Activated naive CD8-positive, alpha-beta T cell (primary cell): ENCODE measurements around the gene VRK1.
"Not testable (repeated sequence)": the region's sequence is repeated elsewhere in the genome, so short reads cannot be mapped to it uniquely, and the experiment has no call there.

Experiments used
- H3K27ac Mint-ChIP-seq: one replicate; pipeline ENCODE4 v1.8.0; 2021; ENCODE audit warnings: mixed read lengths
- H3K27me3 Mint-ChIP-seq: one replicate; pipeline ENCODE4 v1.8.0; 2021; ENCODE audit warnings: mixed read lengths
- H3K36me3 Mint-ChIP-seq: one replicate; pipeline ENCODE4 v1.8.0; 2021; ENCODE audit warnings: mixed read lengths
- H3K4me1 Mint-ChIP-seq: one replicate; pipeline ENCODE4 v1.8.0; 2021; ENCODE audit warnings: low read depth, mixed read lengths
- H3K4me3 Mint-ChIP-seq: one replicate; pipeline ENCODE4 v1.8.0; 2021; ENCODE audit warnings: mild to moderate bottlenecking, mixed read lengths
- H3K9me3 Mint-ChIP-seq: one replicate; pipeline ENCODE4 v1.8.0; 2021; ENCODE audit warnings: low read depth, mixed read lengths

VRK1 gene, protein sequence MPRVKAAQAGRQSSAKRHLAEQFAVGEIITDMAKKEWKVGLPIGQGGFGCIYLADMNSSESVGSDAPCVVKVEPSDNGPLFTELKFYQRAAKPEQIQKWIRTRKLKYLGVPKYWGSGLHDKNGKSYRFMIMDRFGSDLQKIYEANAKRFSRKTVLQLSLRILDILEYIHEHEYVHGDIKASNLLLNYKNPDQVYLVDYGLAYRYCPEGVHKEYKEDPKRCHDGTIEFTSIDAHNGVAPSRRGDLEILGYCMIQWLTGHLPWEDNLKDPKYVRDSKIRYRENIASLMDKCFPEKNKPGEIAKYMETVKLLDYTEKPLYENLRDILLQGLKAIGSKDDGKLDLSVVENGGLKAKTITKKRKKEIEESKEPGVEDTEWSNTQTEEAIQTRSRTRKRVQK

GRCh38 chr14:96796851-96797581, at the start of gene VRK1:
TSS of gene VRK1 (plus strand) at chr14:96797382. CDS start at chr14:96833472, 36,090 bp downstream.
- Mint-ChIP-seq H3K4me3 (peak within 1 kb of the TSS; percentile 94), H3K36me3 (peaks cover 2% of the 10 kb centered on the region), H3K9me3 (no peaks in the 10 kb centered on the region), H3K4me1 (peaks cover 22% of the 10 kb centered on the region), H3K27ac (peak within 1 kb of the TSS; percentile 94), H3K27me3 (no peaks in the 10 kb centered on the region)

GRCh38 chr14:96747608-96748007, 49.6 kb upstream of the VRK1 start:
- Mint-ChIP-seq H3K9me3 (no peaks in the 10 kb centered on the region), H3K27ac (no peak overlapping the region), H3K36me3 (no peaks in the 10 kb centered on the region), H3K4me1 (no peaks in the 10 kb centered on the region), H3K27me3 (peaks cover 2% of the 10 kb centered on the region), H3K4me3 (no peak overlapping the region)

DNA sequence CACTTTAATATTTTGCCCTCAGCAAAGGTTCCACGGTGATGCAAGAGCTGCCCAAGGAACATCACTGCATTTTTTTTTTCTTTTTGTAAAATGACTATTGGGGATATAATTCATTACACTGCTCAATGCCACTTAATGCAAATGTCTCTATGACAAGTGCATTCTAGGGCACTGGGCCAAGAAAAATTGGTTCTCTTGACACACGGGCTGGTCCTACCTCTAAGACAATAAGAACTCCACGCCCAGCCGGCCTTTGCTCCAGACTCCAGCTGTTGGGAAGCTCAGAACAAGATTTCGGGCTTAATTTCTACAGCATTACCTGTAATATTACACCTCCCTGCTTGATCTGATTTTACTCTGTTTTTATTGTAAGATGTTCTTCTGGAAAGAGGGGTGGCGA, 48.8 kb upstream of the VRK1 start:
- Mint-ChIP-seq H3K36me3 (no peaks in the 10 kb centered on the region), H3K27me3 (no peaks in the 10 kb centered on the region), H3K4me1 (no peaks in the 10 kb centered on the region), H3K27ac (no peak overlapping the region), H3K4me3 (no peak overlapping the region), H3K9me3 (no peaks in the 10 kb centered on the region)

- H3K4me1 Mint-ChIP-seq = no peaks in the 10 kb centered on the region
- no peaks in the 10 kb centered on the region for H3K36me3 Mint-ChIP-seq
- no peaks in the 10 kb centered on the region for H3K9me3 Mint-ChIP-seq
- no peak overlapping the region for H3K27ac Mint-ChIP-seq
- peaks cover 3% of the 10 kb centered on the region for H3K27me3 Mint-ChIP-seq
- no peak overlapping the region for H3K4me3 Mint-ChIP-seq
Observed at GRCh38 chr14:96751505-96751904, 45.7 kb upstream of the VRK1 start.

- H3K27ac Mint-ChIP-seq = no peak overlapping the region
Observed at GRCh38 chr14:96752125-96752524, 45.1 kb upstream of the VRK1 start.

GRCh38 chr14:96752594-96752993, 44.6 kb upstream of the VRK1 start:
- Mint-ChIP-seq H3K4me1 (no peaks in the 10 kb centered on the region), H3K36me3 (no peaks in the 10 kb centered on the region), H3K4me3 (no peak overlapping the region), H3K27me3 (peaks cover 7% of the 10 kb centered on the region), H3K9me3 (no peaks in the 10 kb centered on the region), H3K27ac (no peak overlapping the region)

More at GRCh38 chr14:96752125-96752524, 45.1 kb upstream of the VRK1 start:
- Mint-ChIP-seq H3K4me1 (no peaks in the 10 kb centered on the region), H3K27me3 (peaks cover 3% of the 10 kb centered on the region), H3K9me3 (no peaks in the 10 kb centered on the region), H3K36me3 (no peaks in the 10 kb centered on the region), H3K4me3 (no peak overlapping the region)

GRCh38 chr14:96754162-96754844, 42.9 kb upstream of the VRK1 start:
- Mint-ChIP-seq H3K27me3 (peaks cover 7% of the 10 kb centered on the region), H3K9me3 (no peaks in the 10 kb centered on the region), H3K27ac (no peak overlapping the region), H3K4me3 (no peak overlapping the region), H3K4me1 (no peaks in the 10 kb centered on the region), H3K36me3 (no peaks in the 10 kb centered on the region)

DNA sequence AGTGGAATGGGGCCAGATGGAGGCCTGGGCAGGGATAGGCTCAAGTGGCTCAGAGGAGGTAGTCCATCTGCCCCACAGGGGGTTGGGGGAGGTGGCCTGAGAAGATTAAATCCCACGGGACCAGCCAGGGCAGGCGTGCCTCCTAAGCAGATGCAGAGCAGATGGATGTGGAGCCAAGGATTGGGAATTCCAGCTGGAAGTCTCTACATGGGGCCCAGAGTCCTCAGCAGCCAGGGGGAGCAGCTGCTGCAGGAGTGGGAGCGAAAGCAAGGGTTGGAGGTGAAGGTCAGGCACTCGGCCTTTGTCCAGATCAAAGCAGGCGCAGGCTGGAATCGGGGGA, 42.4 kb upstream of the VRK1 start:
- H3K27me3 Mint-ChIP-seq = peaks cover 7% of the 10 kb centered on the region
- no peak overlapping the region for H3K4me3 Mint-ChIP-seq
- H3K27ac Mint-ChIP-seq = no peak overlapping the region
- no peaks in the 10 kb centered on the region for H3K9me3 Mint-ChIP-seq
- no peaks in the 10 kb centered on the region for H3K4me1 Mint-ChIP-seq
- H3K36me3 Mint-ChIP-seq = no peaks in the 10 kb centered on the region

DNA sequence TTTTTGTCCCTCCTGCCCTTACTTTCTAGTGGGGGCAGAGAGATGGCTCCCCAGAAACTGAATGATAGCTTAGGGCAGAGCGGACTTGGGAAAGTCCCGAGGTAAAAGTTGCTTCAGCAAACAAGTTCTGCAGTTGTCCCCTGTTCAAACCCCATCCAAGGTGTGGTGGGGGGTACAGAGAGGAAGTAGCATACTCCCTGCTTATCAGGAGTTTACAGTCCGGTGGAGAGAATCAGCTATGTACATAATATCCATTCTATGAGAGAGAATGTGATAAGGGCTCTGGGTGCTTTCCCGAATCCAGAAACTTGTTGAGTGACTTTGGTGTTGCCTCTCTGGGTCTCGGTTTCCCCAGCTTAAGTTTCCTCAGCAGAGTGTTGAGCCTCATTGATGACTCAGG, 40.4 kb upstream of the VRK1 start:
- no peak overlapping the region for H3K4me3 Mint-ChIP-seq
- H3K27me3 Mint-ChIP-seq = peaks cover 7% of the 10 kb centered on the region
- no peaks in the 10 kb centered on the region for H3K4me1 Mint-ChIP-seq
- H3K9me3 Mint-ChIP-seq = no peaks in the 10 kb centered on the region
- H3K27ac Mint-ChIP-seq = no peak overlapping the region
- H3K36me3 Mint-ChIP-seq = no peaks in the 10 kb centered on the region

DNA sequence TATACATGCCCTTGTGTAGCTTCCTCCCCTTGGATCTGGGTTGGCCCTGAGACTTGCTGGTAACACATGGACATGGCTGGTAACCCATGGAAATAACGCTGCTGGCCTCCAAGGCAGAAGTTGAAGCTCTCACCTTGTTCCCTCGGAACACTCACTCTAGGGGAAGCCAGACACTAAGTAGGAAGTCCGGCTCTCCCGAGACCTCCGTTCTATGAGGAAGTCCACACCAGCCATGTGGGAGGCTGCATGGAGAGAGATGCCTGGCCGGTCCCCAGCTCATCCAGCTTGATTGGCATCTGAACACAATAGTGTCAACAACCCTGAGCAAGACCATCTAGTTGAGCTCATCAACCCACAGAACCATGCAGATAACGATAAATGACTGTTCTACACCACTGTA, 39.7 kb upstream of the VRK1 start:
- no peak overlapping the region for H3K27ac Mint-ChIP-seq

GRCh38 chr14:96761066-96761465, 36.1 kb upstream of the VRK1 start:
- no peaks in the 10 kb centered on the region for H3K36me3 Mint-ChIP-seq
- no peaks in the 10 kb centered on the region for H3K9me3 Mint-ChIP-seq
- H3K27me3 Mint-ChIP-seq = peaks cover 6% of the 10 kb centered on the region
- no peak overlapping the region for H3K27ac Mint-ChIP-seq
- peaks cover 5% of the 10 kb centered on the region for H3K4me1 Mint-ChIP-seq
- H3K4me3 Mint-ChIP-seq = no peak overlapping the region

More for the DNA sequence above, 39.7 kb upstream of the VRK1 start:
- H3K9me3 Mint-ChIP-seq = no peaks in the 10 kb centered on the region
- peaks cover 2% of the 10 kb centered on the region for H3K4me1 Mint-ChIP-seq
- H3K36me3 Mint-ChIP-seq = no peaks in the 10 kb centered on the region
- no peak overlapping the region for H3K4me3 Mint-ChIP-seq
- H3K27me3 Mint-ChIP-seq = peaks cover 7% of the 10 kb centered on the region

DNA sequence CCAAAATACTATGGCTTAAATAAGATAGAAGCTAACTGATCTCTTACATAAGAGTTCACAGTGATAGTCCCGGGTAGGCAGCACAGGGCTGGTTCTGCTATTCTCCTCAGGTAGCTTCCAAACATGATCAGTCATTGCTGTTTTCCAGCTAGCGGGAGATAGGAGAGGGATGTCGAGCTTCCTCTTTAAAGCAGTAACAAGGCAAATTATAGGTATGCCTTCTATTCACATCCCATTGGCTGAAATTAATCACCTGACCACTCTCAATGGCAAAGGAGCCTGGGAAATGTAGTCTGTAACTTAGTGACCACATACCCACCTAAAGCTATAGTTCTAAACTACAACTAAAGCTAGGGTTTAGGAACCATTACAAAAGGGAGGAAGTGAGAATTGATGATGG, 34.5 kb upstream of the VRK1 start:
- H3K27me3 Mint-ChIP-seq = peaks cover 2% of the 10 kb centered on the region
- H3K4me1 Mint-ChIP-seq = peaks cover 5% of the 10 kb centered on the region
- no peak overlapping the region for H3K27ac Mint-ChIP-seq
- H3K36me3 Mint-ChIP-seq = no peaks in the 10 kb centered on the region
- H3K9me3 Mint-ChIP-seq = no peaks in the 10 kb centered on the region
- H3K4me3 Mint-ChIP-seq = peak overlapping the region; percentile 61

DNA sequence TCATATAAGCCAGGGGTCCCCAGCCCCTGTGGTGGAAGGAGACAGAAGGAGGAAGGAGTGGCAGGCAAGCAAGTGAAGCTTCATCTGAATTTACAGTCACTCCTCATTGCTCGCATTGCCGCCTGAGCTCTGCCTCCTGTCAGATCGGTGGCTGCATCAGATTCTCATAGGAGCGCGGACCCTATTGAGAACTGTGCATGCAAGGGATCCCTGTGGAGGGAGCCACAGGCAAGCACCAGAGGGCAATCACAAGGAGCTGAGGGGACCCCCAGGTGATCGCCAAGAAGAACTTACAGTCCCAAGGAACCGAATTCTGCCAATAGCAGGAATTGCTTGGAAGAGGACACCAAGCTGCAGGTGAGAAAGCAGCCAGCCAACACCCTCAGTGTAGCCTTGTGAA, 33.2 kb upstream of the VRK1 start:
- Mint-ChIP-seq H3K27me3 (peaks cover 5% of the 10 kb centered on the region), H3K9me3 (no peaks in the 10 kb centered on the region), H3K36me3 (no peaks in the 10 kb centered on the region), H3K4me1 (peaks cover 5% of the 10 kb centered on the region), H3K4me3 (no peak overlapping the region), H3K27ac (no peak overlapping the region)

- not testable (repeated sequence) for H3K27ac Mint-ChIP-seq, H3K4me3 Mint-ChIP-seq, H3K9me3 Mint-ChIP-seq, H3K36me3 Mint-ChIP-seq, H3K4me1 Mint-ChIP-seq
- H3K27me3 Mint-ChIP-seq = peaks cover 13% of the 10 kb centered on the region
Observed at GRCh38 chr14:96765205-96765604, 32.0 kb upstream of the VRK1 start.

DNA sequence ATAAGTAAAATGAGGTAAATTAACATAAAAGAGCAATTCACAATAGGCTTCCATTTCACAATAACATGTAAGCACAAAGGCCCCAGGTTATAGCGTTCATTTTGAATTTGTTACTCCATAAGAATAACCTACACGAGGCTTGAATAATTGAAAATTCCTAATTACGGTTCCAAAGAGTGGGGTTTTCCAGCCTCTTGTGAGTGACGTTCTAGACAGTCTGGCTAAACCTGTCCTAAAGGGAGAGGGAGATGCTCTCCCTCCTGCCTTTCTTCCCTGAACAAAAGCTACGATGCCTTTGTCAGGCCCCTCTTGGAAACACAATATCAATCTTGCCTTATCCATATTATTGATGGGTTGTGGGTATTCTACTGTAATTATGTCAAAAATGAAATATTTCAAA, 24.3 kb upstream of the VRK1 start:
- peaks cover 12% of the 10 kb centered on the region for H3K27me3 Mint-ChIP-seq
- H3K36me3 Mint-ChIP-seq = no peaks in the 10 kb centered on the region
- H3K4me1 Mint-ChIP-seq = no peaks in the 10 kb centered on the region
- H3K9me3 Mint-ChIP-seq = no peaks in the 10 kb centered on the region
- H3K4me3 Mint-ChIP-seq = no peak overlapping the region
- H3K27ac Mint-ChIP-seq = no peak overlapping the region
